OCI-LY3 (cell line): ENCODE results near the gene MYO3A.

Experiments
- CTCF ChIP-seq: fragments of 200-600, 300-600 bp; sonication (generic); IDR thresholded peaks from 2 replicates; pipeline ENCODE4 v1.5.1; 2014; ENCODE audit warnings: antibody characterized with exemption, low read length, low read depth
- EZH2phosphoT487 ChIP-seq: fragments of 200-600 bp; shearing (Covaris generic); IDR thresholded peaks from 2 replicates; pipeline ENCODE4 v1.6.1; 2018; ENCODE audit warnings: antibody characterized with exemption, mixed run types, low read depth

- TF ChIP-seq CTCF, result peak; percentile 44
- no peak for TF ChIP-seq EZH2phosphoT487
Observed at GRCh38 chr10:25934621-25935139, 651 bp downstream of the MYO3A start.
